NB4 (cell line): ENCODE data around the gene NTNG2.

Source experiments
- MYC ChIP-seq: IDR thresholded peaks from 2 replicates; pipeline ENCODE4 v1.6.1; 2011; ENCODE audit warnings: low read depth, low read length
- POLR2A ChIP-seq: IDR thresholded peaks from 2 replicates; pipeline ENCODE4 v1.6.1; 2011; ENCODE audit warnings: mild to moderate bottlenecking; ENCODE audit not compliant: insufficient read length; ENCODE audit errors: extremely low read depth
- TF ChIP-seq, protein P1 (sequence below): IDR thresholded peaks from one replicate; pipeline ENCODE4 v1.5.1; 2012; ENCODE audit warnings: low read depth, low read length

GRCh38 chr9:132116583-132116982 is 45.3 kb upstream of the NTNG2 start:
- TF ChIP-seq, protein P1, sequence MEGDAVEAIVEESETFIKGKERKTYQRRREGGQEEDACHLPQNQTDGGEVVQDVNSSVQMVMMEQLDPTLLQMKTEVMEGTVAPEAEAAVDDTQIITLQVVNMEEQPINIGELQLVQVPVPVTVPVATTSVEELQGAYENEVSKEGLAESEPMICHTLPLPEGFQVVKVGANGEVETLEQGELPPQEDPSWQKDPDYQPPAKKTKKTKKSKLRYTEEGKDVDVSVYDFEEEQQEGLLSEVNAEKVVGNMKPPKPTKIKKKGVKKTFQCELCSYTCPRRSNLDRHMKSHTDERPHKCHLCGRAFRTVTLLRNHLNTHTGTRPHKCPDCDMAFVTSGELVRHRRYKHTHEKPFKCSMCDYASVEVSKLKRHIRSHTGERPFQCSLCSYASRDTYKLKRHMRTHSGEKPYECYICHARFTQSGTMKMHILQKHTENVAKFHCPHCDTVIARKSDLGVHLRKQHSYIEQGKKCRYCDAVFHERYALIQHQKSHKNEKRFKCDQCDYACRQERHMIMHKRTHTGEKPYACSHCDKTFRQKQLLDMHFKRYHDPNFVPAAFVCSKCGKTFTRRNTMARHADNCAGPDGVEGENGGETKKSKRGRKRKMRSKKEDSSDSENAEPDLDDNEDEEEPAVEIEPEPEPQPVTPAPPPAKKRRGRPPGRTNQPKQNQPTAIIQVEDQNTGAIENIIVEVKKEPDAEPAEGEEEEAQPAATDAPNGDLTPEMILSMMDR, result no peak
- TF ChIP-seq MYC (no peak), POLR2A (no peak)
